Spinal cord (tissue), 10 donors: ENCODE results near the gene PACSIN2. TPM values are rescaled to one million over a fixed set of nuclear protein-coding genes. Genes with fewer than 3 reads are reported as not detected.

ENCODE experiments used
- DNase-seq, 6 donors: peaks; one replicate each; pipeline versions ENCODE4 v3.0.0 to v3.0.0-alpha.2; 2013 to 2015; ENCODE audit warnings: low spot score in 6 of 6, low read depth in 4 of 6
- H3K27ac ChIP-seq: one replicate; pipeline ENCODE4 v1.5.1; 2013; ENCODE audit warnings: low read depth, low read length, control low read depth
- H3K27me3 ChIP-seq: one replicate; pipeline ENCODE4 v1.6.1; 2013; ENCODE audit warnings: low read length; ENCODE audit not compliant: control insufficient read depth, insufficient read depth
- H3K36me3 ChIP-seq: one replicate; pipeline ENCODE4 v1.6.1; 2013; ENCODE audit warnings: low read length; ENCODE audit not compliant: control insufficient read depth, insufficient read depth
- H3K4me1 ChIP-seq: one replicate; pipeline ENCODE4 v1.6.1; 2013; ENCODE audit warnings: low read length; ENCODE audit not compliant: control insufficient read depth, insufficient read depth
- H3K4me3 ChIP-seq: one replicate; pipeline ENCODE4 v1.5.1; 2013; ENCODE audit warnings: low read depth, low read length, control low read depth
- H3K9me3 ChIP-seq: one replicate; pipeline ENCODE4 v1.6.1; 2013; ENCODE audit warnings: low read length; ENCODE audit not compliant: control insufficient read depth, insufficient read depth
- WGBS: methylation state at CpG from one replicate; pipeline ENCODE4 v1.1.5; 2013; ENCODE audit warnings: missing lambda C conversion rate; ENCODE audit not compliant: insufficient coverage; 5-methylcytosine and 5-hydroxymethylcytosine counted together
- polyA plus RNA-seq, 2 donors: library from polyadenylated mRNA; unstranded; fragments of 120-200 nt; gene quantifications; one replicate each; pipeline ENCODE4 v1.2.1, GENCODE V29; 2013; ENCODE audit not compliant: insufficient read length in 2 of 2
- total RNA-seq, 2 donors: library from RNA; depleted of rRNA in 1 of 2; stranded (reverse); fragments of 120-200 nt in 1 of 2; fragments of >200 nt in 1 of 2; gene quantifications; one replicate each; pipeline versions ENCODE4 v1.2.3 to v1.2.4, GENCODE V29; 2013 to 2014
- donor health status: healthy.

The PACSIN2 gene
- total and polyA plus RNA-seq, 4 donors = 36.3 to 54.2 (median 45.9) TPM

DNA sequence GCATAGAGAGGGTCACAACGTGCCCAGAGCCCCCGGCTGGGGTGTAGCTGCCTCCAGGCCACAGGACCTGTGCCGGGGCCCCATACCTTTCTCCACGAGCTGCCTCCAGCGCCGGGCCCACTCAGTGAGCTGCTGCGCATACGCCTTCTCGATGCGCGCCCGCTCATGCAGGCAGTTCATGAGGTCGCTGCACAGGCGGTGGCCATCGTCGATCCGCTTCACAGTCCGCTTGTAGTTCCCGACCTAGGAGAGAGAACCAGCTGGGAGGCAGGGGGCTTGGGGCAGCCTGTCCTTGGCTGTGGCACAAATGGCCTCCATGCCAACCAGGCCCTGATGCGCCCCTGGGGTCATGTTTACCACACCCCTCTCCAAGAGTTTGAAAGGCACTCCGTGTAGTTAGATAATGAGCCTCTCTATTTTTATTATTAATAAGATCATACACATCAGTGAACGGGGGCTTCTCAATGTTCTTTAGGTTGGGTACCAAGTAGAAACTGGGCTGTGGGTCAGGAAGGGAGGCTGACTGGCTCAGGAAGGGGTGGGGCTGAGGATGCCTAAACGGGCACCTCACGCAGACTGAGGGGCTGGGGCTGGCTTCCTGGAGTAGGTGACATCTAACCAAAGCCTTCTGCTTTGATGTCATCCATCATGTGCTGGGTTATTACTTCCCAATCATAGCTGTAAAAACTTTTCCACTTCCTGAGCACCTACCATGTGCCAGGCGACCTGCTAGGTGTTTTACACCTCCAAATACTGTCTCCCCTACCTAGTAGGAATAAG lies 121.4 kb downstream of the PACSIN2 start:
- 97% methylated on average over 20 of the region's 25 CpGs for WGBS
- no peak overlapping the region for H3K27ac ChIP-seq
- H3K27me3 ChIP-seq = no peaks in the 10 kb centered on the region
- H3K36me3 ChIP-seq = peaks cover 40% of the 10 kb centered on the region
- no peak for DNase-seq
- no peak overlapping the region for H3K4me3 ChIP-seq
- H3K9me3 ChIP-seq = no peaks in the 10 kb centered on the region
- peaks cover 9% of the 10 kb centered on the region for H3K4me1 ChIP-seq

DNA sequence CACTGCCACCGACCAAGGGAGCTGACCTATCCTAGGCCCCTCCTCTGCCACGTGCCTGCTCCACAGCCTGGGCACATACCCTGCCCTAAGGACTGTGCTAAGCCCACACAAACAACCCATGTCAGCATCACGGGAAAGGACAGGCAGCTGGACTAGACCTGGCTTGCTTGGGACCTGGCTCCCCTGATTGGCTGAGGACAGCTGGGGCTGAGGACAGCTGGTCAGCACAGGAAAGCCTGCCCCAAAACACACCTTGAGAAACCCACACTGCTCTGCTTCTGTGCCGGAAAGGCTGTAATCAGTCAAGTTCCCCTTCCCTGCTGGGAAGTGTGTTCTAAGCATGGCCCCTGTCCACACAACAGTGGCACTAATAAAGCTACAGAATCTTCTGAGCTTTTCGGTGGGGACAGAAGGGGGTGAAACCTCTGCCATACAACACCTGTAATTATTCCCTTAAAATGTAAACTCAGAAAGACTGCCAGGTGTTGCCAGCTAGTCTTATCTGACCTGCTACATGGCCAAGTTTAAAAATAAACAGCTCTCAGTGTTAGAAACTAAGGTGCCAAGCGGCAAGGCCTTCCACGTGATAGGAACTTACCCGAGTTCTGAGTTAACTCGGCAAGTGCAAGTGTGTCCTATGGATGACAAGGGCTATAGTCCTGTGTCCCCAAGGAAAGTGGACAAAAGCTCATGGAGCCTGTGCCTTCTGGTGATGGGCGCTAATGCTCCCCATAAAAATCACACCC lies 122.2 kb downstream of the PACSIN2 start:
- Histone ChIP-seq H3K4me1 (peaks cover 9% of the 10 kb centered on the region), H3K9me3 (no peaks in the 10 kb centered on the region), H3K27ac (no peak overlapping the region), H3K36me3 (peaks cover 44% of the 10 kb centered on the region), H3K4me3 (no peak overlapping the region), H3K27me3 (no peaks in the 10 kb centered on the region)
- no peak for DNase-seq
- 84% methylated on average over 7 of the region's 10 CpGs for WGBS

DNA sequence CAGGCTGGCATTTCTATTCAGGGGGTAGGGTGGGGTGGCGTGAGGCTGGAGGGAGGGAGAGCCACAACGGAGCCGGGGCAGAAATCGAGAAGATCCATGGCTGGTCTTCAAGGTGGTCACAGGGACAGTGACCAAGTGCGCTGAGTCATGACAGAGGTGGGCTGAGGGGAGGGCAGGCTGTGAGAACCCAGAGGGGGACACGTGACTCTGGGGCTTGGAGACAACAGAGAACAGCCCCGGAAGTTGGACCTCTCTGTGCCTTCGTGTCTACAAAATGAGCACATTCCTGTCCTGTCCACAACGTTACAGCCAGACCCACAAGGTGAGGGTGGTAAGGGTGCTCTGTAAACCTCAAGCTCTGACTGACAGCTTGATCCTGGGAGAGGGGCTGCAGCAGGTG lies 122.8 kb downstream of the PACSIN2 start:
- no peaks in the 10 kb centered on the region for H3K27me3 ChIP-seq
- 91% methylated on average over 9 of the region's 9 CpGs for WGBS
- H3K4me3 ChIP-seq = no peak overlapping the region
- peaks cover 9% of the 10 kb centered on the region for H3K4me1 ChIP-seq
- H3K9me3 ChIP-seq = no peaks in the 10 kb centered on the region
- H3K36me3 ChIP-seq = peaks cover 50% of the 10 kb centered on the region
- H3K27ac ChIP-seq = no peak overlapping the region
- DNase-seq = no peak

DNA sequence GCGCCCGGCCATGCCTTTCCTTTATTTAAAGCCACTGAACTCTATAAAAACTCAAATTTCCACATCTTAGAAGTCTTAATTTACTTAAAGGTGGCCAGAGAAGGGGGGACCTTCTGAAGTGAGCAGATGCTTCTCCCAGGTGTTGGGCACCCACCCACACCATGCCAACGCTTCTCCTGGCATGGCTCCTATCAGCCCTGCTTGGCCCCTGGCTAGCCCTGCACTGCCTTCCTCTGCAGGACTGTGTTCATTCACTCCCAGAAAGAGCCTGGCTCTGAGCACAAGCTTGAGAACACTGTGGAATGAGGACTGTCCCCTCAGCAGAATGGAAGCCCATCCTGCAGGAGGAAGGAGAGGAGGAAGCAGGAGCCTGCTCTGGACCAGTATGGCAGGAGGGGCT lies 123.3 kb downstream of the PACSIN2 start:
- WGBS = 100% methylated on average over 1 of the region's 3 CpGs
- H3K4me3 ChIP-seq = no peak overlapping the region
- peaks cover 9% of the 10 kb centered on the region for H3K4me1 ChIP-seq
- no peak overlapping the region for H3K27ac ChIP-seq
- no peaks in the 10 kb centered on the region for H3K27me3 ChIP-seq
- no peak for DNase-seq
- H3K36me3 ChIP-seq = peaks cover 55% of the 10 kb centered on the region
- H3K9me3 ChIP-seq = no peaks in the 10 kb centered on the region

DNA sequence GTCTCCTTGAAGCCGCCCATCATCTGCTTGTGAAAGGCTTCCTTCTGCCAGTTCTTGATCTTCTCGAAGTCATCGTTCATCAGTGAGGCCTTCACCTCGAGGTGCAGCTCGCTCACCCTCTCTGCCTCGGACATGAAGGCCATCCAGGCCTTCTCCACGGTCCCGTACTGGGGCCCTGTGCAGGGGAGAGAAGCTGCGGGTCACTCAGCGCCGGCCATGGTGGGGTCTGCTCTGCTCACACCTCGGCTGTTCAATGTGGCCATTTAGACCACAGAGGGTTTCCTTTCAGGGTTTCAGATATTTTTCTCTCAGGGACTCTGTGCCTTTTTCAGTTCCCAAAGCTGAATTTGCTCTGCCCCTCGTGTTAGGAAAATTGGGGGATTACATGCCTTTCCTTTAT lies 123.9 kb downstream of the PACSIN2 start:
- peaks cover 8% of the 10 kb centered on the region for H3K4me1 ChIP-seq
- no peaks in the 10 kb centered on the region for H3K9me3 ChIP-seq
- no peak overlapping the region for H3K27ac ChIP-seq
- H3K36me3 ChIP-seq = peaks cover 58% of the 10 kb centered on the region
- WGBS = 95% methylated on average over 13 of the region's 13 CpGs
- no peaks in the 10 kb centered on the region for H3K27me3 ChIP-seq
- DNase-seq = no peak
- H3K4me3 ChIP-seq = no peak overlapping the region

DNA sequence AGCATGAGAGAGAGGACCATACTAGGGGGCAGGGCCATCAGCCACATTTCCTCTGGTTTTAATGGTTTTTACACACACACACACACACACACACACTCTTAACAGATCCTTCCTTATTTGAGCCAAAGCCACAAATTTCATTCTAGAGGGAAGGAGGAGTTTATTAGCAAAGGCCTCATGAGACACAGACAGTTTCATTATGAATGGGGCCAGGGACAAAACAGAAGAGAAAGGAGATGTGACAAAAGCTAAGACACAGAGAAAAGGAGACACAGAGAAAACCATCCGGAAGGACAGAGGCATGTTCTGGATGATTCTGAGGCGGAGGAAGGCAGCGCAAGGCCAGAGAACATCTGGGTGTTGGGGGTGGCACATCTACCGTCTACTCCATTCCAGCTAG lies 125.6 kb downstream of the PACSIN2 start:
- Histone ChIP-seq H3K27ac (no peak overlapping the region), H3K36me3 (peaks cover 74% of the 10 kb centered on the region)

DNA sequence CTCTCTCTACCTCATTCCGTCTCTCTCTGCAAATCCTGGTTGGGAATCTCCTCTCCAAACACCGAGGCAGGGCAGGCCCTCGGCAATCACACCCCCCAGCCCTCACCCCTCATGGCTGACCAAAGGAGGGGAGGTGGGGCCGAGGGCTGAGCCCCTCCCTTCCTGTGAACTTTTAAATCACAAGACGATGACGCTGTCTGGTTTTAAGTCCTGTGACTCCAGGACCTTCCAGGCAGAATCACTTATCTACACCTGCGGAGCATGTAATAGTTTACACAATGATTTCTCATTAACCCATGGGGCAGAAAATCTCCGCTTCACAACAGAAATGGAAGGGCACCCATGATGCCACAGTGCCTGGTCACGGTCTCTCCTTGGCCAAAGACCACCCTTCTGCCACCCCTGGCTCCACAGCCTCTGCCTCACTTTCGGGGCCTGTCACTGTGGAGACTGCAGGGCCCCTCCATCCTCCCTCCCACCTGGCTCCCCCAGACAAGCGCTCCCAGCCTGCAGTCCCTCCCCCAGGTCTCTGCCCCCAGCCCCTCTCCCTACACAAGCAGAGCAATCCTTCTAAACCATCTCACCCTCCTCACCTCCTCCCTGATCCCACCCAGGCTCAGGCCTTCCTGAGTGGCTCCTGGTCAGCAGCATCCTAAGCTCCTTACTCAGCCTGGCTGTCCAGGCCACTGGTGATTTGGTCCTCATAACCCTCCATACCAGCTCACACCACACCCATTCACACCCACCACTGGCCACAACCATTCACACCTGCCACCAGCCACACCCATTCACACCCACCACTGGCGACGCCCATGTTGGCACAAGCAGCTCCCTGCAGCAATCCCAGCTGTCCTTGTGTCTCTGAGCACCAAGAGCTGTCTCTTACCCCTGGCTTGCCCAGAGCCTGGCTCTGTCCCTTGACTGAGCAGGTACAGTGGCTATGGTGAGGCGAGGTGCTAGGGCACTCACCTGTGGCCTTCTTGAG lies 127.1 kb downstream of the PACSIN2 start:
- H3K4me1 ChIP-seq = peaks cover 2% of the 10 kb centered on the region
- WGBS = 91% methylated on average over 10 of the region's 14 CpGs
- no peaks in the 10 kb centered on the region for H3K9me3 ChIP-seq
- H3K36me3 ChIP-seq = peaks cover 80% of the 10 kb centered on the region
- H3K27me3 ChIP-seq = no peaks in the 10 kb centered on the region
- no peak for DNase-seq
- no peak overlapping the region for H3K4me3 ChIP-seq
- H3K27ac ChIP-seq = no peak overlapping the region

More for the DNA sequence above, 125.6 kb downstream of the PACSIN2 start:
- Histone ChIP-seq H3K9me3 (no peaks in the 10 kb centered on the region), H3K27me3 (no peaks in the 10 kb centered on the region), H3K4me3 (no peak overlapping the region), H3K4me1 (peaks cover 2% of the 10 kb centered on the region)
- WGBS = 73% methylated on average over 4 of the region's 4 CpGs
- peak in 1 of 6 donors; percentile 34 for DNase-seq

DNA sequence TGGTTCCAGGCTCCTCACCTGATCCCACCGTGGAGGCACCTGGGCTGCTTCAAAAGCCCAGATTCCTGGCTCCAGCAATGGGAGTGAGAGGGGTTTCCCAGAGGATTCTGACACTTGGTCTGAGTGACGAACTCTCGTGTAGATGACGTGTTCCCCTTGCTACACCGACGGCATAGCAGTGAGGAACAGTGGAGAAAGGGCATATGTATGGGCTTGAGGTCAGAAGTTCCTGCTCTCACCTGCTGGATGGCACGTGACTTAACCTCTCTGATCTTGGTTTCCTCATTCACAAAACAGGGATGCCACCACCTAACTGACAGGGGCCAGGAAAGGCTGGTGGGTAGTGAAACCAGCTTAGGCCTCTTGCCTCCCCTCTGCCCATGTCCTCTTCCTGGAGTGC lies 127.8 kb downstream of the PACSIN2 start:
- Histone ChIP-seq H3K4me3 (no peak overlapping the region), H3K36me3 (peaks cover 81% of the 10 kb centered on the region), H3K27me3 (no peaks in the 10 kb centered on the region), H3K4me1 (peaks cover 2% of the 10 kb centered on the region), H3K27ac (no peak overlapping the region), H3K9me3 (no peaks in the 10 kb centered on the region)
- WGBS = 95% methylated on average over 4 of the region's 7 CpGs
- no peak for DNase-seq

DNA sequence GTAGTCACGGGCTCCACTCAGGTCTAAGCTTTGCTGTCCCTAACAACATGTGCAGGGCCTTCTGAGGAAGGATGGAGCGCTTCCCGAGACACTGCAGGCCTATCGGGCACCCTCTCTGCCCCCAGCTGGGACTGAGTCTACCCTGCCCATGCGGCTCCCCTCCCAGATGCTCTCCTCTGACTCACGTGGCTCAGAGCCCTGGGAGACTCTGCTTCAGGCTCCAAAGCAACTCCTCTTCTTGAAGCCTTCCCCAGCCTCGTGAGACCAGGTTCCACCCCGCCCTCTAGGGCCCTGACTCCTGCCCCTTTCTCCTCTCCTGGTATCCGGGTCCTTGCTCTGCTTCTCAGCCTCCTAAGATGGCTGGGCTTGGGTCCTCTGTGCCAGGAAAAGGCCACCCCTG lies 129.5 kb downstream of the PACSIN2 start:
- 86% methylated on average over 9 of the region's 9 CpGs for WGBS
- Histone ChIP-seq H3K4me1 (peaks cover 2% of the 10 kb centered on the region), H3K27ac (no peak overlapping the region), H3K36me3 (peaks cover 86% of the 10 kb centered on the region), H3K4me3 (no peak overlapping the region), H3K9me3 (no peaks in the 10 kb centered on the region), H3K27me3 (no peaks in the 10 kb centered on the region)
- no peak for DNase-seq
